ENCODE results near the gene MICAL2.

MICAL2 gene

GRCh38 chr11:12070446-12071267 is 39.7 kb upstream of the MICAL2 start:
- Histone ChIP-seq H3K4me3 (ENCODE audit: low read length) (no peak overlapping the region), H3K27me3 (ENCODE audit: control insufficient read depth, insufficient read depth, low read length) (no peaks in the 10 kb centered on the region), H3K9me3 (replicated peaks; ENCODE audit: low read length) (no peaks in the 10 kb centered on the region), H3K9ac (ENCODE audit: low read depth, low read length) (peak overlapping the region; percentile 61), H3K36me3 (ENCODE audit: insufficient read depth, low read length) (no peaks in the 10 kb centered on the region), H3K4me1 (ENCODE audit: control insufficient read depth, insufficient read depth, low read length) (peaks cover 46% of the 10 kb centered on the region), H3K4me2 (ENCODE audit: low read length) (no peak overlapping the region)

- Histone ChIP-seq H3K4me2 (ENCODE audit: low read length) (no peak overlapping the region), H3K4me3 (ENCODE audit: low read length) (no peak overlapping the region)
These were observed 38.8 kb upstream of the MICAL2 start for GRCh38 chr11:12071574-12071973.

GRCh38 chr11:12073436-12073835 is 37.0 kb upstream of the MICAL2 start:
- Histone ChIP-seq H3K4me3 (ENCODE audit: low read length) (no peak overlapping the region), H3K27me3 (ENCODE audit: control insufficient read depth, insufficient read depth, low read length) (no peaks in the 10 kb centered on the region), H3K4me1 (ENCODE audit: control insufficient read depth, insufficient read depth, low read length) (peaks cover 48% of the 10 kb centered on the region), H3K36me3 (ENCODE audit: insufficient read depth, low read length) (no peaks in the 10 kb centered on the region), H3K9ac (ENCODE audit: low read depth, low read length) (no peak overlapping the region), H3K4me2 (ENCODE audit: low read length) (no peak overlapping the region), H3K9me3 (replicated peaks; ENCODE audit: low read length) (no peaks in the 10 kb centered on the region)

More at GRCh38 chr11:12071574-12071973, 38.8 kb upstream of the MICAL2 start:
- Histone ChIP-seq H3K27me3 (ENCODE audit: control insufficient read depth, insufficient read depth, low read length) (no peaks in the 10 kb centered on the region), H3K36me3 (ENCODE audit: insufficient read depth, low read length) (no peaks in the 10 kb centered on the region), H3K9me3 (replicated peaks; ENCODE audit: low read length) (no peaks in the 10 kb centered on the region), H3K4me1 (ENCODE audit: control insufficient read depth, insufficient read depth, low read length) (peaks cover 44% of the 10 kb centered on the region), H3K9ac (ENCODE audit: low read depth, low read length) (no peak overlapping the region)

- H3K36me3 ChIP-seq (ENCODE audit: insufficient read depth, low read length) = no peaks in the 10 kb centered on the region
- H3K4me2 ChIP-seq (ENCODE audit: low read length) = no peak overlapping the region
- no peak overlapping the region for H3K4me3 ChIP-seq (ENCODE audit: low read length)
- H3K27me3 ChIP-seq (ENCODE audit: control insufficient read depth, insufficient read depth, low read length) = no peaks in the 10 kb centered on the region
- peaks cover 50% of the 10 kb centered on the region for H3K4me1 ChIP-seq (ENCODE audit: control insufficient read depth, insufficient read depth, low read length)
- no peak overlapping the region for H3K9ac ChIP-seq (ENCODE audit: low read depth, low read length)
- H3K9me3 ChIP-seq (replicated peaks; ENCODE audit: low read length) = no peaks in the 10 kb centered on the region
These were observed 36.5 kb upstream of the MICAL2 start for GRCh38 chr11:12073886-12074285.

- peaks cover 57% of the 10 kb centered on the region for H3K4me1 ChIP-seq (ENCODE audit: control insufficient read depth, insufficient read depth, low read length)
- H3K36me3 ChIP-seq (ENCODE audit: insufficient read depth, low read length) = no peaks in the 10 kb centered on the region
- H3K4me2 ChIP-seq (ENCODE audit: low read length) = no peak overlapping the region
- no peak overlapping the region for H3K4me3 ChIP-seq (ENCODE audit: low read length)
- H3K27me3 ChIP-seq (ENCODE audit: control insufficient read depth, insufficient read depth, low read length) = no peaks in the 10 kb centered on the region
- no peaks in the 10 kb centered on the region for H3K9me3 ChIP-seq (replicated peaks; ENCODE audit: low read length)
- peak overlapping the region; percentile 84 for H3K9ac ChIP-seq (ENCODE audit: low read depth, low read length)
These were observed 35.7 kb upstream of the MICAL2 start for GRCh38 chr11:12074529-12075195.

GRCh38 chr11:12075291-12075690 is 35.1 kb upstream of the MICAL2 start:
- H3K4me3 ChIP-seq (ENCODE audit: low read length) = peak overlapping the region; percentile 37
- H3K4me1 ChIP-seq (ENCODE audit: control insufficient read depth, insufficient read depth, low read length) = peaks cover 57% of the 10 kb centered on the region
- peak overlapping the region; percentile 84 for H3K9ac ChIP-seq (ENCODE audit: low read depth, low read length)
- no peaks in the 10 kb centered on the region for H3K36me3 ChIP-seq (ENCODE audit: insufficient read depth, low read length)
- H3K9me3 ChIP-seq (replicated peaks; ENCODE audit: low read length) = no peaks in the 10 kb centered on the region
- H3K4me2 ChIP-seq (ENCODE audit: low read length) = peak overlapping the region; percentile 43
- no peaks in the 10 kb centered on the region for H3K27me3 ChIP-seq (ENCODE audit: control insufficient read depth, insufficient read depth, low read length)

GRCh38 chr11:12075822-12076821 is 34.3 kb upstream of the MICAL2 start:
- Histone ChIP-seq H3K27me3 (ENCODE audit: control insufficient read depth, insufficient read depth, low read length) (no peaks in the 10 kb centered on the region), H3K36me3 (ENCODE audit: insufficient read depth, low read length) (no peaks in the 10 kb centered on the region), H3K4me2 (ENCODE audit: low read length) (peak overlapping the region; percentile 65), H3K9me3 (replicated peaks; ENCODE audit: low read length) (no peaks in the 10 kb centered on the region), H3K9ac (ENCODE audit: low read depth, low read length) (peak overlapping the region; percentile 84), H3K4me1 (ENCODE audit: control insufficient read depth, insufficient read depth, low read length) (peaks cover 52% of the 10 kb centered on the region), H3K4me3 (ENCODE audit: low read length) (peak overlapping the region; percentile 37)

- peaks cover 50% of the 10 kb centered on the region for H3K4me1 ChIP-seq (ENCODE audit: control insufficient read depth, insufficient read depth, low read length)
- peak overlapping the region; percentile 84 for H3K9ac ChIP-seq (ENCODE audit: low read depth, low read length)
- H3K4me3 ChIP-seq (ENCODE audit: low read length) = peak overlapping the region; percentile 28
These were observed 33.4 kb upstream of the MICAL2 start for GRCh38 chr11:12076840-12077534.

GRCh38 chr11:12077535-12078280 is 32.7 kb upstream of the MICAL2 start:
- Histone ChIP-seq H3K9me3 (replicated peaks; ENCODE audit: low read length) (no peaks in the 10 kb centered on the region), H3K4me1 (ENCODE audit: control insufficient read depth, insufficient read depth, low read length) (peaks cover 50% of the 10 kb centered on the region), H3K27me3 (ENCODE audit: control insufficient read depth, insufficient read depth, low read length) (no peaks in the 10 kb centered on the region), H3K4me2 (ENCODE audit: low read length) (peak overlapping the region; percentile 65), H3K4me3 (ENCODE audit: low read length) (no peak overlapping the region), H3K9ac (ENCODE audit: low read depth, low read length) (peak overlapping the region; percentile 84), H3K36me3 (ENCODE audit: insufficient read depth, low read length) (no peaks in the 10 kb centered on the region)

More at GRCh38 chr11:12076840-12077534, 33.4 kb upstream of the MICAL2 start:
- Histone ChIP-seq H3K27me3 (ENCODE audit: control insufficient read depth, insufficient read depth, low read length) (no peaks in the 10 kb centered on the region), H3K4me2 (ENCODE audit: low read length) (peak overlapping the region; percentile 65), H3K9me3 (replicated peaks; ENCODE audit: low read length) (no peaks in the 10 kb centered on the region), H3K36me3 (ENCODE audit: insufficient read depth, low read length) (no peaks in the 10 kb centered on the region)

Data from skeletal muscle satellite cell (primary cell).